NCI-H1436 treated with DMSO at 0.1 percent for 48 hours (cell line): ENCODE measurements around the gene TMEM59.
"Not testable (repeated sequence)": the region's sequence is repeated elsewhere in the genome, so short reads cannot be mapped to it uniquely, and the experiment has no call there.

Source experiments
- DNase-seq: peaks from one replicate; lab custom pipeline; 2025; lab: John Stamatoyannopoulos, UW

The TMEM59 gene, protein sequence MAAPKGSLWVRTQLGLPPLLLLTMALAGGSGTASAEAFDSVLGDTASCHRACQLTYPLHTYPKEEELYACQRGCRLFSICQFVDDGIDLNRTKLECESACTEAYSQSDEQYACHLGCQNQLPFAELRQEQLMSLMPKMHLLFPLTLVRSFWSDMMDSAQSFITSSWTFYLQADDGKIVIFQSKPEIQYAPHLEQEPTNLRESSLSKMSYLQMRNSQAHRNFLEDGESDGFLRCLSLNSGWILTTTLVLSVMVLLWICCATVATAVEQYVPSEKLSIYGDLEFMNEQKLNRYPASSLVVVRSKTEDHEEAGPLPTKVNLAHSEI

DNA sequence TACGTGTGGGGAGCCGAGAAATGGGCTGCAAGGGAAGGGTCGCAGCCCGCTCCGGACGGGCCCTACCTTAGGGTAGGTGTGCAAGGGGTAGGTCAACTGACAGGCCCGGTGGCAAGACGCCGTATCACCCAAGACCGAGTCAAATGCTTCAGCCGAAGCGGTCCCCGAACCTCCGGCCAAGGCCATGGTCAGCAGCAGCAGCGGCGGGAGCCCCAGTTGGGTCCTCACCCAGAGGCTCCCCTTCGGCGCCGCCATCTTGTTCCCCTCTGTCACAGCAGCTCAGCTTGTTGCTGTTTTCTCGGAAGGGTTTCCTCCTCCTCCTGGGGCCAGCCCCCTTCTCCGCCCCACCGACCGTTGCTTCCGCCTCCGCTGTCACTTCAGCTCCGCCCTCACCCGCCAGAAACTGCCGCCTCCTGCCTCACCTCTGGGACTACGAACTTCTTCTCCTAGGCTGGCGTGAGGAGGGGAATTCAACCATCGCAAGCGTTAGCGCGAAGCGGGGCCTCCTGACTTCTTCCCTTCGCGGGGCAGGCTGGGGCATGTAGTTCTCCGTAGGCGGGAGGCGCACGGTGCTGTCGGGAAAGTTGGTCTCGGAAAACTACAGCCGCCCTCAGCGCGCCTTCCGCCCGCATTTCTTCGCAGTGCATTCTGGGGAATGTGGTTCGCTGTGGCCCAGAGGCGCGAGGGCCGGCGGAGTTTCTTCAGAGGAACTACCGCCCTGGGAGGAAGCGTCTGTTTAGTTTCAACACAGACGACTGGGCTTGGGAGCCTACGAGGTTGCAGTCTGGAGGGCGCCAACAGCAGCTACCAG lies at the start of gene TMEM59, which contains the start of gene TCEANC2:
Gene TMEM59, minus strand, starts transcription at position 271 of the 811 bp plus-strand sequence. Its CDS starts 16 bp downstream, at position 255.
Gene TCEANC2, plus strand, starts transcription at position 675 of the 811 bp plus-strand sequence. CDS start 815 bp downstream, outside the sequence.
- DNase-seq = peak; percentile 94

DNA sequence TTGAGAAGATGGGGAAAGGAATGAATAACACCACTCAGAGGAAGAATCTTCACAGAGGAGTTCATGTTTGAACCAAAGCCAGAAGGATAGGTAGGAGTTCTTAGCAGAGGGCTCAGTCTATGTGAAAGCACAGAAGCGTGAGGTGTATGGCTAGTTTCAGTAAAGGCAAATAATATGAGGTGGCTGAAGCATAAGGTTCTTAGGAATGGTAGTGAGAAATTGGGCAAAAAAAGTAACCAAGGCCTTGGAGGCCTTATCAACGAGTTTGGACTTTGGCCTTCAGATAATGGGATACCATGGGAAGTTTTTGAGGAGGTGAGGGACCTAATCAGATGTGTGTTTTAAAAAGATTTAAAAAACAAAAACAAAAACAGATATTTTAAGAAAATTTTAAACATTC lies 47.5 kb upstream of the TMEM59 start:
- DNase-seq = no peak

DNA sequence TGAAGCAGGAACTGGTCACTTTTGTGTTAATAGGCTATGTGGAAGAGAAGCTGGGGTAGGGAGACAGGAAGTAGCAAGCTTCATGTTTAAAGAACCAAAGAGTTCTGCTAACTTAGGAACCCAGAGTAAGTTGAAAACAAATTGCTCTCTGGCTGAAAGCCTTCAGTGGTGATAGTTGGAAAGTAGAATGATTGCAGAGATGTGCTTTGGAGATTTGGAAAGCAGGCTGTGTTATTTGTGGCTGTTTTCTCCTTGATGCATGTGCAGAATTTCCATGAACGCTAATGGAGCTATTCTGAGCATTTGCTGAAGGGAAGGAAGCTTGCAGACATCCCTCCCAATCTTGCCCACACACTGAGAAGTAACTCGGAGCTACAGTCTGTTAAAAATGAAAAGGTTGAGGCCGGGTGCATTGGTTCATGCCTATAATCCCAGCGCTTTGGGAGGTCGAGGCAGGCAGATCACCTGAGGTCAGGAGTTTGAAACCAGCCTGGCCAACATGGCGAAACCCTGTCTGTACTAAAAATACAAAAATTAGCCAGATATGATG lies 46.1 kb upstream of the TMEM59 start:
- DNase-seq = no peak

DNA sequence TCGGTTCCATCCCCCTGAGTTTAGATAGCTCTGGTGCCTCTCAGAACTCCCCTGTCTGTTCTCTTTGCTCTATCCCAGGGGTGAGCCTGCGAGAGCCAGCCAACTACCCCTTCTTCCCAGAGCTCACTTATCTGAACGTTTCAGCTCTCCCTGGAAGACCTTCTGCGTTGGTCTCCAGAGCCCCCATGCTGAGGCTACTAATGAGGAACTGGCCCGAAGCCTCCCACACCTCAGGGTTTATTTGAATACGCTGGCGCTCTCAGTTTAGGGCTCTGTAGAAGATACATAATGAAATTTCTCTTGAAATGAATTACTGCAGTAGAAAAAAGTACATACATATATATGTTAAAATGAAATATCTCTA lies 43.9 kb upstream of the TMEM59 start:
- no peak for DNase-seq

GRCh38 chr1:54096227-54096876 lies 43.3 kb upstream of the TMEM59 start:
- no peak for DNase-seq

- no peak for DNase-seq
These were observed 42.7 kb upstream of the TMEM59 start for GRCh38 chr1:54095546-54096226.

DNA sequence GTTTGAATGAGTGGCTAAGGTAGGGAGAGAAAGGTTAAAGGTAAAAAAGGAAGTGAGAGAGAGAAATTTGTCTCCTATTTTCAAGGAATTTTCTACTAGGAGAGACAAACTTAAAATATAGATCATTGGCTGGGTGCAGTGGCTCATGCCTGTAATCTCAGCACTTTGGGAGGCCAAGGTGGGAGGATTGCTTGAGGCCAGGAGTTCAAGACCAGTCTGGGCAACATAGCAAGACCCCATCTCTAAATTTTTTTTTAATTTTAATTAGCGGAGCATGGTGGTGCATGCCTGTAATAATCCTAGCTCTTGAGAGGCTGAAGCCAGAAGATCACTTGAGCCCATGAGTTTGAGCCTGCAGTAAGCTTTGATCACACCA lies 41.7 kb upstream of the TMEM59 start:
- not testable (repeated sequence) for DNase-seq

DNA sequence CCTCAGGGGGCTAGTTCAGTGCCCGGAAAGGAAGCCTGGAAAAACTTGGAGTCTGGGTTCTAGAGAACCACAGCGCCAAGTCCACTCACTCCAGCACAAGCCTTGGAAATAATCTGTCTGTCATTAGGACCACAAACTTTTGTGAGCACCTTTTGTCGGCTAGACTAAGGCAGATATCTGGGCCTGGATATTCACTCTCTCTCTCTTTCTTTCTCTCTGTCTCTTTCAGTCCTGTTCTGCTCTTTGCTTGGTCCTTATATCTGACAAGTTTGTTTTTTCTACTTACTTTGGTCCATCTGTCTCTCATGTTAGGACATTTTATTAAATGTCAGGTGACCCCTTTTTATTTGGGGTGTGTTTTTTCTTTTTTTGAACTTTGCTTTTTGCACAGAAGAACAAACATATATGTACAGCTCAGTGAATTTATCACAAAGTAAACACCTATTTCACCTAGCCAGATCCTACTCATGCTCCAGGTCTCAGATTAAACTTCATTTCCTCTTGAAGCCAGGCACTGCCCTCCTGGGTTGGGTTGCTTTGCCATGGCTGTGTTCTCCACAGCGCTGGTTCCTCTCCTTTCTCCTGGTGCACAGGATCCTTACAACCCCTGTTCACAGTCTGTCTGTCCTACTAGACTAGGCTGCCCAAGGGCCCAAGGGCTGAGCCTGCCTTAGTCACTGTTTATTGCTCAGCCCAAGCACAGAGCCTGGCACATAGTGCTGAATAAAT lies 41.2 kb upstream of the TMEM59 start:
- DNase-seq = no peak

- no peak for DNase-seq
These were observed 38.7 kb upstream of the TMEM59 start for GRCh38 chr1:54091666-54092065.

GRCh38 chr1:54088385-54088784 lies 35.4 kb upstream of the TMEM59 start:
- DNase-seq = no peak

DNA sequence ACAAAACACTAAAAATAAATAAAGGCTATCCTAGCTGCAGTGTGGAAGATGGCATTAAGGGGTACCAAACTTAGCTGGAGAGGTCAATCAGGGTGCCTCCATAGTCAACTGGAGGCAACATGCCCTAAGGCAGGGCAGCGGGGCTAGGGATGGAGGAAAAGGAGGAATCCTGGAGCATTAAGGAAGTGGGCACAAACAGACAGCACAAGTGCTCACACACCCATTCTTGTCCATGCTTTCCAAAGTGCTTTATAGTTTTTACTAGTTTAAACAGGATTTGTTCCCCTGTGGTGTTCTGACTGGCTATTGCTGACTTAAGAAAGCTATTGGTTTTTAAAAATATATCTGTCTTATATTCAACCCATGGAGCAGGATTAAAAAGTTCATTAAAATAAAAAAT lies 33.8 kb upstream of the TMEM59 start:
- DNase-seq = no peak

- no peak for DNase-seq
These were observed 31.8 kb upstream of the TMEM59 start for GRCh38 chr1:54084794-54085193.

- DNase-seq = no peak
These were observed 28.6 kb upstream of the TMEM59 start for GRCh38 chr1:54081306-54082270.

DNA sequence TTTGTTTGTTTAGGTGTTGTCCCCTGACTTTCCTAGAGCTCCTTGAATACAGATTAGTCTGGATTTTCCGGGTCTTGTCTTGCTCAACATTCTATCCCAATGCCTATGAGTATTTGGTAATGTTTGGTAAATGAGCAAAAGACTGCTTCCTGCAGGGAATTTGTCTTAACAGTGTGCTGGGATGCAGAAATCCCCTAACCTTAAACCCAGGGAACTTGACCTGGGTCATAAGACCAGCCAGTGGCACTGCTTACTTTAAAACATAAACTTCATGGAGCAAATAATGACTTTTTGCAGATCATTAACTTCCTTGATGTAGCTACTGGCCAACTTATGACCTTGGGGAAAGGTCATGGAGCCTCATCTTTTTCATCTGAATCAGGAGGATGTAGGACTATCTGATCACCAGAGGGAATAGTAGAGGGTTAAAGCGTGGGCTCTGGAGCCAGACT lies 27.6 kb upstream of the TMEM59 start:
- no peak for DNase-seq

DNA sequence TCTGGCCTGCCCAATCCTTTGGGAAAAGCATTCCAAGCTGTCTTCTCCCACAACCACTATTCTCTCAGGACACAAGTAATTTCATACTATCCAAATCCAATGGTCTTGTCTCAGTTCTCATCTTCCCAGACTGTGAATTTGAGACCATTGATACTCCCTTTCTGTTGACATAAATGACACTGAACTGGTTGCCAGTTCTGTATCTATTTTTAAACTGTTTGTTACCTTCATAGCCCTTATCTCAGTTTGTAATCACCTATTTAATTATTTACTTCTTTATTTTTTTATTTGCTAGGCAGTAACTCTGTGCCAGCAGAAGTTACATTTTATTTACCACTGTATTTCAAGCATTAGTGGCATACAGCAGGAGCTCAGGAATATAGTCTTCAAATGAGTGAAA lies 24.4 kb upstream of the TMEM59 start:
- no peak for DNase-seq

DNA sequence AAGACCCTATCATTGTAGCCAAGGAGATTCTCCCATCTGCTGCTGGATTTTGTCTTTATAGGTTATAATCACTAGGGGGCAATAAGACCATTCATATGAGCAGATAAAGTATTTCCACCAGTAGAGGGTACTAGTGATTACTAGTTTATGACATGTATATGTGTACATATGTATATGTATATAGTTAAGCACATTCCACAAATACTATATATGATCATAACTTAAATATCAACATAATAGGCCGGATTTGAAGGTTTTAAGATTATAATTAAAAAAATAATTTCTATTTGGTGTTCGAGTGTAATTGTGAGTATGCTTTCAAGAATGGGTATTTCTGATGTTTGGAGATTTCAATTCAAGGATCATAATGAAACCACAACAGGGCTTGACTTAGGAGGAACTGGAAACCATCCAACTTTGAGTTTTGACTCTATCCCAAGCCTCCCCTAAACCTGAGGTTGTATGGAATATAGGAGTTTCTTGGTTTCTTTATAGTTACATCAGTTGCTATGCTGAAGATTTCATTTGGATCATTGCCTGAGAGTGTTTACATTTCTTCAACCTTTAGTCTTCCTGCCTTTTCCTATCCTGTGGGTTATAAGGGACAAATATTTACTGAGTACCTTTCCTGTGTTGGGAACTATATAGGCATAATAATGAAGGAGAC lies 17.3 kb upstream of the TMEM59 start:
- DNase-seq = no peak

DNA sequence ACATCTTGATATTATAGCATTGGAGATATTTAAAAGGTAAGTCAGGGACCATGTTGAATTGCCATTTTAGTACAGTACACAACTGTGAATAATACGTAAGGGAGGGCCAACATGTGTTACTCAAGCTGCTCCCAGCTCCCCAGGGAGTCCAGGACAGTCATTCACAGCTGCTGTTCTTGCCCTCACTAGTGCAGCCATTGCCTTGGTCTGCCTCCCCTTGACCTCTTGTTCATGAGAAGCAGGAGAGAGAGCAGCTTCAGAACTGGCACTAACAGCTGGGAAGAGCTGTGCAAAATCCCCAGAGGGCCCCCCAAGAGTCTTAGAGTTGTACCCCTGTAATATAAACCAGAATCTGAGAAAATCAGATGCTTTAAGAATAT lies 16.8 kb upstream of the TMEM59 start:
- no peak for DNase-seq

- no peak for DNase-seq
These were observed 11.3 kb upstream of the TMEM59 start for GRCh38 chr1:54064299-54064698.

GRCh38 chr1:54054438-54054749 lies 1.4 kb upstream of the TMEM59 start:
- no peak for DNase-seq
